ENCODE results near the gene PYM1. TPM values are rescaled to one million over a fixed set of nuclear protein-coding genes. Genes with fewer than 3 reads are reported as not detected.
"Not testable (repeated sequence)": the region's sequence is repeated elsewhere in the genome, so short reads cannot be mapped to it uniquely, and the experiment has no call there.

The PYM1 gene
- total RNA-seq, 2 donors from 2014 or later: 18.6 to 19.6 TPM

- DNase-seq (ENCODE audit: low spot score): no peak
- intact Hi-C loops (cut with DNase I): no loop called here
These were observed 62.4 kb downstream of the PYM1 start for GRCh38 chr12:55865327-55865726.

- DNase-seq (ENCODE audit: low spot score); intact Hi-C loops (cut with DNase I): not testable (repeated sequence)
These were observed 64.8 kb downstream of the PYM1 start for GRCh38 chr12:55862931-55863330.

- intact Hi-C loops (cut with DNase I): no loop called here
- DNase-seq (ENCODE audit: low spot score): no peak
These were observed 65.4 kb downstream of the PYM1 start for GRCh38 chr12:55862286-55862685.

- no peak for DNase-seq (ENCODE audit: low spot score)
- intact Hi-C loops (cut with DNase I): no loop called here
These were observed 65.8 kb downstream of the PYM1 start for GRCh38 chr12:55861871-55862270.

- intact Hi-C loops (cut with DNase I): no loop called here
- no peak for DNase-seq (ENCODE audit: low spot score)
These were observed 66.3 kb downstream of the PYM1 start for GRCh38 chr12:55861396-55861795.

GRCh38 chr12:55852740-55853139 lies 75.0 kb downstream of the PYM1 start:
- intact Hi-C loops (cut with DNase I): no loop called here

More at GRCh38 chr12:55852740-55853139, 75.0 kb downstream of the PYM1 start:
- no peak for DNase-seq (ENCODE audit: low spot score)

Other genes starting within 250 kb of the PYM1 start
- 100 to 1,000 TPM; 497 to 570 TPM for gene ITGA7, start 220.0 kb downstream of the PYM1 start, total RNA-seq
- gene BLOC1S1, start 211.8 kb downstream of the PYM1 start, total RNA-seq: 100 to 1,000 TPM; 115 to 118 TPM
- 10 to 100 TPM; 19.2 to 39.7 TPM for gene RDH5, start 207.5 kb downstream of the PYM1 start, total RNA-seq
- gene CD63, start 198.9 kb downstream of the PYM1 start, total RNA-seq: 1,000 to 10,000 TPM; 1,385 to 1,570 TPM
- gene GDF11, start 184.8 kb downstream of the PYM1 start, total RNA-seq: 10 to 100 TPM in 1 of 2 donors, 1 to 10 TPM in 1; 8.4 to 11.0 TPM
- 10 to 100 TPM; 47.8 to 49.8 TPM for gene SARNP, start 110.2 kb downstream of the PYM1 start, total RNA-seq
- gene ORMDL2, start 109.9 kb downstream of the PYM1 start, total RNA-seq: 10 to 100 TPM; 27.3 to 31.1 TPM
- 10 to 100 TPM; 23.0 to 24.7 TPM for gene DNAJC14, start 98.3 kb downstream of the PYM1 start, total RNA-seq
- 10 to 100 TPM; 39.7 to 48.7 TPM for gene MMP19, start 85.0 kb downstream of the PYM1 start, total RNA-seq
- 10 to 100 TPM; 35.4 to 38.0 TPM for gene DGKA, start 3.3 kb upstream of the PYM1 start, total RNA-seq
- 10 to 100 TPM in 1 of 2 donors, 1 to 10 TPM in 1; 5.0 to 26.1 TPM for gene PMEL, start 38.1 kb upstream of the PYM1 start, total RNA-seq
- 10 to 100 TPM; 17.7 to 22.8 TPM for gene CDK2, start 38.9 kb upstream of the PYM1 start, total RNA-seq
- gene RAB5B, start 46.2 kb upstream of the PYM1 start, total RNA-seq: 100 to 1,000 TPM; 108 to 109 TPM
- gene SUOX, start 69.4 kb upstream of the PYM1 start, total RNA-seq: 10 to 100 TPM; 15.0 to 15.9 TPM
- gene IKZF4, start 93.1 kb upstream of the PYM1 start, total RNA-seq: 1 to 10 TPM; 5.6 to 8.6 TPM
- gene RPS26, start 114.0 kb upstream of the PYM1 start, total RNA-seq: 10 to 100 TPM; 33.2 to 45.2 TPM
- 1 to 10 TPM in 1 of 2 donors, under 1 TPM in 1; 0.71 to 1.4 TPM for gene ERBB3, start 152.3 kb upstream of the PYM1 start, total RNA-seq
- gene PA2G4, start 176.7 kb upstream of the PYM1 start, total RNA-seq: 10 to 100 TPM; 59.3 to 71.7 TPM
- 1,000 to 10,000 TPM; 2,364 to 2,753 TPM for gene RPL41, start 188.7 kb upstream of the PYM1 start, total RNA-seq
- 1 to 10 TPM; 7.9 to 8.0 TPM for gene ZC3H10, start 190.4 kb upstream of the PYM1 start, total RNA-seq
- gene ESYT1, start 200.4 kb upstream of the PYM1 start, total RNA-seq: 100 to 1,000 TPM; 113 to 120 TPM
- 10 to 100 TPM; 32.9 to 35.7 TPM for gene MYL6B, start 224.7 kb upstream of the PYM1 start, total RNA-seq
- 1,000 to 10,000 TPM; 3,219 to 3,986 TPM for gene MYL6, start 230.5 kb upstream of the PYM1 start, total RNA-seq

All from posterior vena cava (tissue), 2 donors.